ENCODE measurements around the gene RPF1.

Gene RPF1

GRCh38 chr1:84510668-84511067, 31.6 kb downstream of the RPF1 start:
- no peak for TF ChIP-seq CTCF (IDR thresholded peaks at IDR 0.05; ENCODE audit: low read depth, low read length, missing control alignments)

GRCh38 chr1:84524590-84524989, 45.5 kb downstream of the RPF1 start:
- no peak overlapping the region for H3K4me3 ChIP-seq (ENCODE audit: low read depth, low read length)
- no peak for TF ChIP-seq CTCF (IDR thresholded peaks at IDR 0.05; ENCODE audit: low read depth, low read length, missing control alignments)
- DNase-seq (ENCODE audit: low read depth), result no peak

More at GRCh38 chr1:84510668-84511067, 31.6 kb downstream of the RPF1 start:
- no peak for DNase-seq (ENCODE audit: low read depth)
- no peak overlapping the region for H3K4me3 ChIP-seq (ENCODE audit: low read depth, low read length)

GRCh38 chr1:84525779-84526178, 46.7 kb downstream of the RPF1 start:
- H3K4me3 ChIP-seq (ENCODE audit: low read depth, low read length), result no peak overlapping the region
- TF ChIP-seq CTCF (IDR thresholded peaks at IDR 0.05; ENCODE audit: low read depth, low read length, missing control alignments), result no peak
- DNase-seq (ENCODE audit: low read depth), result no peak

GRCh38 chr1:84538599-84538998, 59.5 kb downstream of the RPF1 start:
- TF ChIP-seq CTCF (IDR thresholded peaks at IDR 0.05; ENCODE audit: low read depth, low read length, missing control alignments), result no peak

GRCh38 chr1:84539972-84540371, 60.9 kb downstream of the RPF1 start:
- no peak for TF ChIP-seq CTCF (IDR thresholded peaks at IDR 0.05; ENCODE audit: low read depth, low read length, missing control alignments)
- no peak overlapping the region for H3K4me3 ChIP-seq (ENCODE audit: low read depth, low read length)
- DNase-seq (ENCODE audit: low read depth), result no peak

More at GRCh38 chr1:84538599-84538998, 59.5 kb downstream of the RPF1 start:
- no peak for DNase-seq (ENCODE audit: low read depth)
- H3K4me3 ChIP-seq (ENCODE audit: low read depth, low read length), result no peak overlapping the region

GRCh38 chr1:84540759-84541158, 61.7 kb downstream of the RPF1 start:
- no peak overlapping the region for H3K4me3 ChIP-seq (ENCODE audit: low read depth, low read length)
- no peak for TF ChIP-seq CTCF (IDR thresholded peaks at IDR 0.05; ENCODE audit: low read depth, low read length, missing control alignments)
- DNase-seq (ENCODE audit: low read depth), result no peak

GRCh38 chr1:84541679-84542078, 62.6 kb downstream of the RPF1 start:
- no peak for DNase-seq (ENCODE audit: low read depth)
- no peak overlapping the region for H3K4me3 ChIP-seq (ENCODE audit: low read depth, low read length)
- TF ChIP-seq CTCF (IDR thresholded peaks at IDR 0.05; ENCODE audit: low read depth, low read length, missing control alignments), result peak; percentile 37
